Liver (tissue), 9 donors: ENCODE results near the gene ZGPAT. TPM values are rescaled to one million over a fixed set of nuclear protein-coding genes. Genes with fewer than 3 reads are reported as not detected.

Experiments
- DNase-seq: peaks from one replicate; pipeline ENCODE4 v3.0.0-alpha.2; 2017; ENCODE audit warnings: low spot score
- H3K27ac ChIP-seq, 2 donors: one replicate each; pipeline ENCODE4 v1.7.0; 2013; ENCODE audit warnings: inconsistent platforms in 2 of 2, low read length in 2 of 2, control low read depth in 1 of 2, low read depth in 1 of 2, mild to moderate bottlenecking in 1 of 2
- H3K27me3 ChIP-seq, 4 donors: one replicate each; pipeline versions ENCODE4 v1.6.1 to v1.7.0; 2013; ENCODE audit warnings: low read length in 3 of 4, inconsistent platforms in 1 of 4, mild to moderate bottlenecking in 1 of 4, moderate library complexity in 1 of 4; ENCODE audit not compliant: control insufficient read depth in 4 of 4, insufficient read depth in 4 of 4
- H3K36me3 ChIP-seq, 4 donors: one replicate each; pipeline versions ENCODE4 v1.6.1 to v1.7.0; 2013; ENCODE audit warnings: low read length in 3 of 4, mild to moderate bottlenecking in 3 of 4, low read depth in 1 of 4, moderate library complexity in 1 of 4; ENCODE audit not compliant: control insufficient read depth in 4 of 4, insufficient read depth in 3 of 4
- H3K4me1 ChIP-seq, 4 donors: one replicate each; pipeline versions ENCODE4 v1.6.1 to v1.7.0; 2013; ENCODE audit warnings: low read length in 3 of 4, mild to moderate bottlenecking in 3 of 4, moderate library complexity in 1 of 4; ENCODE audit not compliant: control insufficient read depth in 4 of 4, insufficient read depth in 4 of 4
- H3K4me3 ChIP-seq, 3 donors: one replicate each; pipeline versions ENCODE4 v1.6.1 to v1.7.0; 2013; ENCODE audit warnings: low read length in 3 of 3, control low read depth in 1 of 3, low read depth in 1 of 3, mild to moderate bottlenecking in 1 of 3
- H3K9ac ChIP-seq, 2 donors: one replicate each; pipeline ENCODE4 v1.7.0; 2013; ENCODE audit warnings: low read length in 2 of 2, mild to moderate bottlenecking in 2 of 2, moderate library complexity in 2 of 2, control low read depth in 1 of 2, low read depth in 1 of 2
- H3K9me3 ChIP-seq, 4 donors: one replicate each; pipeline versions ENCODE4 v1.6.1 to v1.7.0; 2013; ENCODE audit warnings: low read length in 3 of 4; ENCODE audit not compliant: control insufficient read depth in 4 of 4
- EGR1 ChIP-seq, 2 donors: IDR thresholded peaks; 2 replicates each; pipeline ENCODE4 v1.6.1; 2016 to 2018; ENCODE audit warnings: antibody characterized with exemption in 2 of 2, low read depth in 2 of 2
- FOXA1 ChIP-seq: IDR thresholded peaks from 2 replicates; pipeline ENCODE4 v1.6.1; 2016; ENCODE audit warnings: antibody characterized with exemption
- HNF4A ChIP-seq, 2 donors: conservative IDR thresholded peaks; 2 replicates each; pipeline ENCODE4 v1.6.1; 2016; ENCODE audit warnings: antibody characterized with exemption in 2 of 2, mild to moderate bottlenecking in 2 of 2
- JUND ChIP-seq, 2 donors: IDR thresholded peaks; 2 replicates each; pipeline ENCODE4 v1.6.1; 2016; ENCODE audit warnings: antibody characterized with exemption in 2 of 2
- NR2F2 ChIP-seq: IDR thresholded peaks from 2 replicates; pipeline ENCODE4 v1.6.1; 2016; ENCODE audit warnings: antibody characterized with exemption
- RAD21 ChIP-seq, 2 donors: IDR thresholded peaks; 2 replicates each; pipeline ENCODE4 v1.6.1; 2016; ENCODE audit warnings: antibody characterized with exemption in 2 of 2, mild to moderate bottlenecking in 2 of 2
- RXRA ChIP-seq, 2 donors: IDR thresholded peaks; 2 replicates each; pipeline ENCODE4 v1.6.1; 2017 to 2018; ENCODE audit warnings: antibody characterized with exemption in 2 of 2, mild to moderate bottlenecking in 1 of 2
- SP1 ChIP-seq: IDR thresholded peaks from 2 replicates; pipeline ENCODE4 v1.6.1; 2018; ENCODE audit warnings: antibody characterized with exemption, mild to moderate bottlenecking
- TAF1 ChIP-seq: conservative IDR thresholded peaks from 2 replicates; pipeline ENCODE4 v1.6.1; 2016; ENCODE audit warnings: antibody characterized with exemption, mild to moderate bottlenecking
- YY1 ChIP-seq: IDR thresholded peaks from 2 replicates; pipeline ENCODE4 v1.6.1; 2016; ENCODE audit warnings: antibody characterized with exemption, mild to moderate bottlenecking
- WGBS: extraction: QIAGEN DNeasy Blood & Tissue Kit; methylation state at CpG from one replicate; pipeline ENCODE4 v1.1.7; 2013; 5-methylcytosine and 5-hydroxymethylcytosine counted together
- polyA plus RNA-seq, 2 donors: library from polyadenylated mRNA; stranded (reverse) in 1 of 2; unstranded in 1 of 2; fragments of 200-250 nt in 1 of 2; fragments of >200 nt in 1 of 2; fragmentation: Nextera tagmentation in 1 of 2; extraction: Ambion mirVana in 1 of 2; gene quantifications; one replicate each; pipeline versions ENCODE4 v1.2.1 to v1.2.3, GENCODE V29; 2013 to 2015
- total RNA-seq, 2 donors: library from RNA; depleted of rRNA; stranded (reverse); fragments of >200 nt; gene quantifications; one replicate each; pipeline ENCODE4 v1.2.3, GENCODE V29; 2014
- TF ChIP-seq, protein P1 (sequence below): IDR thresholded peaks from 2 replicates; pipeline ENCODE4 v1.6.1; 2016; ENCODE audit warnings: antibody characterized with exemption
- TF ChIP-seq, protein P2 (sequence below): IDR thresholded peaks from 2 replicates; pipeline ENCODE4 v1.6.1; 2016; ENCODE audit warnings: antibody characterized with exemption, mild to moderate bottlenecking
- TF ChIP-seq, protein P3 (sequence below): fragments of 150-350 bp; IDR thresholded peaks from 2 replicates; pipeline ENCODE4 v1.5.1; 2017; ENCODE audit warnings: improper control_type of control experiment, low read depth, low read length; ENCODE audit not compliant: missing input control
- TF ChIP-seq, protein P4 (sequence below): IDR thresholded peaks from 2 replicates; pipeline ENCODE4 v1.6.1; 2016; ENCODE audit warnings: antibody characterized with exemption
- donor health status: healthy.
- donor health status: healthy.
- donor health status: healthy.
- donor health status: healthy.
- donor health status: healthy.

ZGPAT gene
- total and polyA plus RNA-seq, 4 donors: 10.3 to 90.5 (median 20.5) TPM

DNA sequence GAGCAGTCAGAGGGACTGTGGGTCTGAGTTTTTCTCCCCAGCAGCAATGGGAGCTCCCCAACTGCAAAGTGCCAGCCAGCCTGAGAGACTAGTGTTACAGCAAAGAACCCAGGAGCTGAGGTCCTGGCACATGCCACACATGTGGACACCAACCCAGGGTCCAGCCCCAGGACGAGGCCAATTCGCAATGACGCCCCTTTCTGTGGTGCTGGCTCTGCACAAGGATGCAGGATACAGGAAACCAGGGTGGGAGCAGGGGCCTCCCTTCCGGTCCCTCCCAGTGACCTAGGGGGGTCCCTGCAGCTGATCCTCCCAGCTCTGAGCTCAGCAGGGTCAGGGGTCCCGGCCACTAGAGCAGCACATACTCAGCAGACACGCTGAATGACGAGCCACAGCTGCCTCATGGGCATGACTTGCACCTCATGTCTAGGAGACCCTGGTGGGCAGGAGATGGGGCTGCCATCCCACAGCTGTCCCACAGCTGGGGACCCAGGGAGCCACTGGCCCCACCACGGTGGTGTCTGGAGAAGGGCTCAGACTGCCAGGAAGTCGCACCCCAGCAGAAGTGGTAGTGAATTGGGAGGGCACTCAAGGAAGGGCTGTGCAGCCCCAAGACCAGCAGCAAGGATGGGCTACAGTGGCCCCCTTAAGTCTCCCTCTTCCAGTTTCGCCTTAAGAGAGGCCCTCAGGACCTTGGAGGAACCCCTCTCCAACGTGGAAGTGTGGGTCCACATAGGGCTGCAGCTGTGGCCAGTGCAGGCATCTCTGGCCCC lies 3.7 kb upstream of the ZGPAT start:
- Histone ChIP-seq H3K27ac (no peak overlapping the region), H3K4me1 (peaks cover 5 to 24% (median 20%) of the 10 kb centered on the region in 4 donors), H3K9me3 (no peaks in the 10 kb centered on the region), H3K36me3 (peaks cover 0 to 25% (median 9%) of the 10 kb centered on the region in 4 donors), H3K4me3 (no peak overlapping the region), H3K27me3 (no peaks in the 10 kb centered on the region), H3K9ac (no peak overlapping the region)
- DNase-seq: no peak
- TF ChIP-seq TAF1 (no peak), EGR1 (IDR thresholded peaks at IDR 0.05; ENCODE audit: low read depth in 2 of 2) (no peak)
- WGBS: 91% methylated on average over 11 of the region's 11 CpGs

DNA sequence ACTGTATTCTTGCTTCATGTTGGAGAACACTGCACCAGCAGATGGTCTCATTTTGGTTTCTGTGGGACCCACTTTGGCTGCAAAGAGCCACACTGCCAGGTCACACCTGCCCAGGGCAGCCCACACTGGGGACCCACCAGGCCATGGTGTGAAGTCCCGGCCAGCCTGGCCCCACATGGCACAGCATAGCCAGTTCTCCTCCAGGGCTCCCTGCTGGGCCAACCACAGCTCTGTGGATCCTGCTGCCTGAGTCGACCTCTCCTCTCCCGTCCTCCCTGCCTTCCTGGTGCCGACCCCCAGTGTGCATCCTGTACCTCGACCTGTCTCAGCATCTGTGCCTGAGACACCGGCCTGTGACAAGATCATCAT lies 3.1 kb upstream of the ZGPAT start:
- 76% methylated on average over 6 of the region's 6 CpGs for WGBS
- peaks cover 0 to 25% (median 9%) of the 10 kb centered on the region in 4 donors for H3K36me3 ChIP-seq

DNA sequence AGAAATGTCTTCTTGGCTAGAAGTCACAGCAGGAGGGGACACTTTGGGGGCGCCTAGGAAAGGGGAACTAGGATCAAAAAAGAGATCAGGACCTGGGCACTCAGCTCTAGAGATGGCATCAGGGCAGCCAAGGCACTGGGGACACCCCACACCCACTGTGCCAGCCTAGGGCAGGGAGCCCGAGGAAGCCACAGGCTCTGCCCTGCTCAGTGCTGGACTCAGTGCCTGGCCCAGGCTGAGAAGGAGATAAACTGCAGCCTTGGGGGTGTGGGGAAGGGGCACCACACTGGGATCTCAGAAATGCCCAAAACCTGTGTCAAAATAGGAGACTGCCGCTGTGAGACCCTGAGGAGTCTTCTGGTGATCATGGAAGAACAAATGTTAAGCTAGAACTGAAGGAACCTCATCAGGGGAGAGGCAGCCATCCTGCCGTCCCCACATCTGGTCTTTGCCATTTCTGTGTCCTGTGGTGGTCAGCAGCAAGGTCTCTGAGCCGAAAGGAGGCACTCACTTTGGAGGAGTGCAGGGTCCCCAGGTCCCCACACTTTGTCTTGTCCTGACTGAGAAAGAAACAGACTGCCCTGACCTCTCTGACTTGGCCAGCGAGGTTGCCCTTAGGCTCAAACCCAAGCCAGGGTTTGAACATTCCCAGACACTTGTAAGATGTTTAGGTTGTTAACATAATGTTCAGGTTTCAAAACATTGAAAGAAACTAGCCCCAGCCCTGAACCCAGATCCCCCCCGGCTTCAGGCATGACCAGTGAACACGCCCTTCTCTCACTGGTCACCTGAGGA lies 2.4 kb upstream of the ZGPAT start:
- TF ChIP-seq RAD21 (IDR thresholded peaks at IDR 0.05) (no peak), NR2F2 (no peak), RXRA (IDR thresholded peaks at IDR 0.05) (no peak), TAF1 (no peak), EGR1 (IDR thresholded peaks at IDR 0.05; ENCODE audit: low read depth in 2 of 2) (no peak), FOXA1 (no peak), SP1 (no peak), JUND (IDR thresholded peaks at IDR 0.05) (no peak), YY1 (no peak)
- TF ChIP-seq, protein P1, sequence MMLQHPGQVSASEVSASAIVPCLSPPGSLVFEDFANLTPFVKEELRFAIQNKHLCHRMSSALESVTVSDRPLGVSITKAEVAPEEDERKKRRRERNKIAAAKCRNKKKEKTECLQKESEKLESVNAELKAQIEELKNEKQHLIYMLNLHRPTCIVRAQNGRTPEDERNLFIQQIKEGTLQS: no peak
- TF ChIP-seq, protein P2, sequence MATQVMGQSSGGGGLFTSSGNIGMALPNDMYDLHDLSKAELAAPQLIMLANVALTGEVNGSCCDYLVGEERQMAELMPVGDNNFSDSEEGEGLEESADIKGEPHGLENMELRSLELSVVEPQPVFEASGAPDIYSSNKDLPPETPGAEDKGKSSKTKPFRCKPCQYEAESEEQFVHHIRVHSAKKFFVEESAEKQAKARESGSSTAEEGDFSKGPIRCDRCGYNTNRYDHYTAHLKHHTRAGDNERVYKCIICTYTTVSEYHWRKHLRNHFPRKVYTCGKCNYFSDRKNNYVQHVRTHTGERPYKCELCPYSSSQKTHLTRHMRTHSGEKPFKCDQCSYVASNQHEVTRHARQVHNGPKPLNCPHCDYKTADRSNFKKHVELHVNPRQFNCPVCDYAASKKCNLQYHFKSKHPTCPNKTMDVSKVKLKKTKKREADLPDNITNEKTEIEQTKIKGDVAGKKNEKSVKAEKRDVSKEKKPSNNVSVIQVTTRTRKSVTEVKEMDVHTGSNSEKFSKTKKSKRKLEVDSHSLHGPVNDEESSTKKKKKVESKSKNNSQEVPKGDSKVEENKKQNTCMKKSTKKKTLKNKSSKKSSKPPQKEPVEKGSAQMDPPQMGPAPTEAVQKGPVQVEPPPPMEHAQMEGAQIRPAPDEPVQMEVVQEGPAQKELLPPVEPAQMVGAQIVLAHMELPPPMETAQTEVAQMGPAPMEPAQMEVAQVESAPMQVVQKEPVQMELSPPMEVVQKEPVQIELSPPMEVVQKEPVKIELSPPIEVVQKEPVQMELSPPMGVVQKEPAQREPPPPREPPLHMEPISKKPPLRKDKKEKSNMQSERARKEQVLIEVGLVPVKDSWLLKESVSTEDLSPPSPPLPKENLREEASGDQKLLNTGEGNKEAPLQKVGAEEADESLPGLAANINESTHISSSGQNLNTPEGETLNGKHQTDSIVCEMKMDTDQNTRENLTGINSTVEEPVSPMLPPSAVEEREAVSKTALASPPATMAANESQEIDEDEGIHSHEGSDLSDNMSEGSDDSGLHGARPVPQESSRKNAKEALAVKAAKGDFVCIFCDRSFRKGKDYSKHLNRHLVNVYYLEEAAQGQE: no peak
- TF ChIP-seq, protein P3, sequence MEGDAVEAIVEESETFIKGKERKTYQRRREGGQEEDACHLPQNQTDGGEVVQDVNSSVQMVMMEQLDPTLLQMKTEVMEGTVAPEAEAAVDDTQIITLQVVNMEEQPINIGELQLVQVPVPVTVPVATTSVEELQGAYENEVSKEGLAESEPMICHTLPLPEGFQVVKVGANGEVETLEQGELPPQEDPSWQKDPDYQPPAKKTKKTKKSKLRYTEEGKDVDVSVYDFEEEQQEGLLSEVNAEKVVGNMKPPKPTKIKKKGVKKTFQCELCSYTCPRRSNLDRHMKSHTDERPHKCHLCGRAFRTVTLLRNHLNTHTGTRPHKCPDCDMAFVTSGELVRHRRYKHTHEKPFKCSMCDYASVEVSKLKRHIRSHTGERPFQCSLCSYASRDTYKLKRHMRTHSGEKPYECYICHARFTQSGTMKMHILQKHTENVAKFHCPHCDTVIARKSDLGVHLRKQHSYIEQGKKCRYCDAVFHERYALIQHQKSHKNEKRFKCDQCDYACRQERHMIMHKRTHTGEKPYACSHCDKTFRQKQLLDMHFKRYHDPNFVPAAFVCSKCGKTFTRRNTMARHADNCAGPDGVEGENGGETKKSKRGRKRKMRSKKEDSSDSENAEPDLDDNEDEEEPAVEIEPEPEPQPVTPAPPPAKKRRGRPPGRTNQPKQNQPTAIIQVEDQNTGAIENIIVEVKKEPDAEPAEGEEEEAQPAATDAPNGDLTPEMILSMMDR: no peak
- TF ChIP-seq, protein P4, sequence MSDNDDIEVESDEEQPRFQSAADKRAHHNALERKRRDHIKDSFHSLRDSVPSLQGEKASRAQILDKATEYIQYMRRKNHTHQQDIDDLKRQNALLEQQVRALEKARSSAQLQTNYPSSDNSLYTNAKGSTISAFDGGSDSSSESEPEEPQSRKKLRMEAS: no peak
- no peak overlapping the region for H3K9ac ChIP-seq
- H3K36me3 ChIP-seq: peaks cover 0 to 23% (median 9%) of the 10 kb centered on the region in 4 donors
- H3K27me3 ChIP-seq: no peaks in the 10 kb centered on the region
- H3K4me3 ChIP-seq: no peak overlapping the region
- peaks cover 5 to 27% (median 24%) of the 10 kb centered on the region in 4 donors for H3K4me1 ChIP-seq
- 92% methylated on average over 8 of the region's 8 CpGs for WGBS
- DNase-seq: no peak
- H3K27ac ChIP-seq: no peak overlapping the region
- no peaks in the 10 kb centered on the region for H3K9me3 ChIP-seq

More for the DNA sequence above, 3.1 kb upstream of the ZGPAT start:
- no peaks in the 10 kb centered on the region for H3K27me3 ChIP-seq
- no peaks in the 10 kb centered on the region for H3K9me3 ChIP-seq
- H3K4me1 ChIP-seq: peaks cover 5 to 27% (median 24%) of the 10 kb centered on the region in 4 donors
- H3K27ac ChIP-seq: no peak overlapping the region
- TF ChIP-seq RXRA (IDR thresholded peaks at IDR 0.05) (no peak), FOXA1 (no peak), RAD21 (IDR thresholded peaks at IDR 0.05) (no peak), HNF4A (conservative IDR thresholded peaks at IDR 0.05) (no peak)
- TF ChIP-seq, protein P1: no peak
- TF ChIP-seq, protein P4: no peak
- DNase-seq: no peak
- no peak overlapping the region for H3K4me3 ChIP-seq
- H3K9ac ChIP-seq: no peak overlapping the region
